Hepatocyte (in vitro differentiated cells): ENCODE results near the gene ASMT.
"Not testable (repeated sequence)": the region's sequence is repeated elsewhere in the genome, so short reads cannot be mapped to it uniquely, and the experiment has no call there.

Source experiments
- EZH2 ChIP-seq: fragments of 200-600 bp; sonication (generic); IDR thresholded peaks from 2 replicates; pipeline ENCODE4 v1.6.1; 2016; ENCODE audit warnings: antibody characterized with exemption, mild to moderate bottlenecking, borderline replicate concordance
- EZH2phosphoT487 ChIP-seq: fragments of 200-600 bp; sonication (generic); IDR thresholded peaks from one replicate; pipeline ENCODE4 v1.6.1; 2018; ENCODE audit warnings: antibody characterized with exemption, mild to moderate bottlenecking, low read depth, moderate library complexity; ENCODE audit not compliant: unreplicated experiment, severe bottlenecking
- TF ChIP-seq, protein P1 (sequence below): fragments of 200-600 bp; sonication (generic); IDR thresholded peaks from 2 replicates; pipeline ENCODE4 v1.5.1; 2016; ENCODE audit warnings: antibody characterized with exemption, mild to moderate bottlenecking; ENCODE audit not compliant: poor library complexity

DNA sequence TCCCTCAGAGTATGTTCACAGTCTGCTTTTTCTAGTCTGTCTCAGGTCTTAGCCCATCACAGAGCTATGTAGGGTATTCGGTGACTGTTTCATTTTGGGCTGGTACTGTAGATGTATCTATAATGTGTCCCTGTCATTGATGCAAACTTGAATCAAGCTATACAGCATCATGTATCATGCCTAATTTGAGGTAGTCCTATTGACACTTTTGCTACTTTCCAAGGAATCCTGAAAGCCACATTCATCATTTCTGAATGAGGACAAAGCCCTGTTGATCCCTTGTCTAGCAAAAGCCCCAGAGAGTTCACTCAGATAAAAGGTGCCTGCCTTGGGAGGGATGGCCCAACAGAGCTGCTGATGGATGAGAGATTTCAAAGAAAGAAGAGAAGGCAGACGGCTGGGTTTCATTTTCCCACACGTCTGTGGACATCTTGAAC is 70.6 kb downstream of the ASMT start:
- TF ChIP-seq, protein P1, sequence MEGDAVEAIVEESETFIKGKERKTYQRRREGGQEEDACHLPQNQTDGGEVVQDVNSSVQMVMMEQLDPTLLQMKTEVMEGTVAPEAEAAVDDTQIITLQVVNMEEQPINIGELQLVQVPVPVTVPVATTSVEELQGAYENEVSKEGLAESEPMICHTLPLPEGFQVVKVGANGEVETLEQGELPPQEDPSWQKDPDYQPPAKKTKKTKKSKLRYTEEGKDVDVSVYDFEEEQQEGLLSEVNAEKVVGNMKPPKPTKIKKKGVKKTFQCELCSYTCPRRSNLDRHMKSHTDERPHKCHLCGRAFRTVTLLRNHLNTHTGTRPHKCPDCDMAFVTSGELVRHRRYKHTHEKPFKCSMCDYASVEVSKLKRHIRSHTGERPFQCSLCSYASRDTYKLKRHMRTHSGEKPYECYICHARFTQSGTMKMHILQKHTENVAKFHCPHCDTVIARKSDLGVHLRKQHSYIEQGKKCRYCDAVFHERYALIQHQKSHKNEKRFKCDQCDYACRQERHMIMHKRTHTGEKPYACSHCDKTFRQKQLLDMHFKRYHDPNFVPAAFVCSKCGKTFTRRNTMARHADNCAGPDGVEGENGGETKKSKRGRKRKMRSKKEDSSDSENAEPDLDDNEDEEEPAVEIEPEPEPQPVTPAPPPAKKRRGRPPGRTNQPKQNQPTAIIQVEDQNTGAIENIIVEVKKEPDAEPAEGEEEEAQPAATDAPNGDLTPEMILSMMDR, result not testable (repeated sequence)
- TF ChIP-seq EZH2phosphoT487, EZH2: not testable (repeated sequence)
